GM12892 (cell line): ENCODE measurements around the gene ST7.

Experiments
- POLR2A ChIP-seq: IDR thresholded peaks from 2 replicates; pipeline ENCODE4 v1.6.1; 2011; ENCODE audit warnings: low read depth, low read length, control low read depth
- POLR2AphosphoS5 ChIP-seq: IDR thresholded peaks from 2 replicates; pipeline ENCODE4 v1.6.1; 2011; ENCODE audit warnings: low read depth, low read length, control low read depth
- TAF1 ChIP-seq: IDR thresholded peaks from 2 replicates; pipeline ENCODE4 v1.6.1; 2011; ENCODE audit warnings: low read depth, mild to moderate bottlenecking, control low read depth, low read length, borderline replicate concordance

DNA sequence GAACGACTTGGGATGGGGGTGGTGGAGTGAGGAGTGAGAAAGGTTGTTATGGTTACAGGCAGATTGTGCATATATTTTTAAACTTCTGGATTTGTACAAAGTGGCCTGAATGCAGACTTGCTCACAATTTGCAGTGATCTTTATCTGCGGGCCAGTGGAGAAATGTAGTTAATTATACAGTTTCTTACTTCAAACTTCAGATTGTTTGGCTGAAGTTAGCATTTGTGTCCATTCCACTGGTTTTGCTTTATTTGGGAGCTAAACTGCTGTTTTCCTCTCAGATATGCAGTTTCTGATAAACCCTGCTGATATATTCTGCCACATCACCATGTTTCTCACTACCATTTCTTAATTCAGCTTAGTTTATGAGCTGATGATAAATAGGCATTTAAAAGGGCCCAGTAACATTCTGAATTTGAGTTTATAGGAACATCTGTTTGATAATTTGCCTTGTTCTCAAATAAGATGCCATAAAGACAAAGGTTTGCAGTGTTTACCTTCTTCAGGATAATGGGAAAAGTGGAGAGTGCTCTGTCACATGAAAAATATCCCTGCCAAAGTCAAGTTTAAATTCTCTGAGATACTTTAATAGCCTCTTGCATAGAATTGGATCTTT, 170.1 kb downstream of the ST7 start:
- TF ChIP-seq POLR2A (no peak), POLR2AphosphoS5 (no peak), TAF1 (no peak)
